Sigmoid colon (tissue), 7 donors: ENCODE measurements around the gene BAIAP3. TPM values are rescaled to one million over a fixed set of nuclear protein-coding genes. Genes with fewer than 3 reads are reported as not detected.

Experiments
- DNase-seq: peaks from one replicate; pipeline ENCODE4 v3.0.0-alpha.2; 2019
- H3K27ac ChIP-seq, 4 donors: fragments of 200-600 bp; sonication (generic); one replicate each; pipeline ENCODE4 v1.5.1; 2016 to 2019; ENCODE audit warnings: mild to moderate bottlenecking in 1 of 4
- H3K27me3 ChIP-seq, 3 donors: fragments of 200-600 bp; sonication (generic); one replicate each; pipeline ENCODE4 v1.5.1; 2019; ENCODE audit warnings: mild to moderate bottlenecking in 1 of 3
- H3K36me3 ChIP-seq, 4 donors: fragments of 200-600 bp; sonication (generic); one replicate each; pipeline ENCODE4 v1.5.1; 2016 to 2019
- H3K4me1 ChIP-seq, 4 donors: fragments of 200-600 bp; sonication (generic); one replicate each; pipeline ENCODE4 v1.5.1; 2017 to 2019
- H3K4me3 ChIP-seq, 4 donors: fragments of 200-600 bp; sonication (generic); one replicate each; pipeline ENCODE4 v1.5.1; 2017 to 2019; ENCODE audit warnings: mild to moderate bottlenecking in 2 of 4, moderate library complexity in 1 of 4
- H3K9me3 ChIP-seq, 4 donors: fragments of 200-600 bp in 3 of 4; sonication (generic) in 3 of 4; one replicate each; pipeline versions ENCODE4 v1.5.1 to v1.6.1; 2013 to 2019
- CTCF ChIP-seq, 4 experiments: fragments of 450-650 bp in 3 of 4; fragments of 200-600 bp in 1 of 4; IDR thresholded peaks; one replicate each; pipeline ENCODE4 v1.5.1; 2016 to 2019; ENCODE audit warnings: antibody characterized with exemption in 4 of 4, mild to moderate bottlenecking in 3 of 4, moderate library complexity in 2 of 4
- EP300 ChIP-seq, 4 donors: sonication (generic); formaldehyde crosslinking; IDR thresholded peaks; one replicate each; pipeline ENCODE4 v1.6.1; 2017; ENCODE audit warnings: antibody characterized with exemption in 4 of 4
- POLR2A ChIP-seq, 2 donors: fragments of 450-650 bp; IDR thresholded peaks; one replicate each; pipeline ENCODE4 v1.6.1; 2016; ENCODE audit warnings: antibody characterized with exemption in 2 of 2, mild to moderate bottlenecking in 2 of 2, moderate library complexity in 2 of 2
- POLR2AphosphoS5 ChIP-seq, 4 donors: sonication (generic); formaldehyde crosslinking; IDR thresholded peaks; one replicate each; pipeline ENCODE4 v1.6.1; 2017; ENCODE audit warnings: antibody characterized with exemption in 4 of 4
- WGBS, 2 donors: extraction: QIAGEN DNeasy Blood & Tissue Kit; methylation state at CpG; one replicate each; pipeline ENCODE4 v1.1.7; 2013; 5-methylcytosine and 5-hydroxymethylcytosine counted together
- intact Hi-C: fragments of 100-400 bp; cut with DNase I; formaldehyde crosslinking; loops from one replicate; pipeline ENCODE4 v1.15.1; 2023
- polyA plus RNA-seq, 3 donors: library from polyadenylated mRNA; stranded (reverse); fragments of 200-250 nt; gene quantifications; one replicate each; pipeline ENCODE4 v1.2.3, GENCODE V29; 2013
- total RNA-seq, 4 donors: library from RNA; depleted of rRNA; stranded (reverse); fragments of >200 nt; gene quantifications; one replicate each; pipeline ENCODE4 v1.1.0, GENCODE V29; 2016
- donor health status: healthy with polysubstance abuse.
- donor health status: Bipolar disorder and iron deficiency.
- donor health status: healthy.

Gene BAIAP3
- total and polyA plus RNA-seq, 7 donors, result 0.60 to 5.5 (median 1.7) TPM; not detected in 1

DNA sequence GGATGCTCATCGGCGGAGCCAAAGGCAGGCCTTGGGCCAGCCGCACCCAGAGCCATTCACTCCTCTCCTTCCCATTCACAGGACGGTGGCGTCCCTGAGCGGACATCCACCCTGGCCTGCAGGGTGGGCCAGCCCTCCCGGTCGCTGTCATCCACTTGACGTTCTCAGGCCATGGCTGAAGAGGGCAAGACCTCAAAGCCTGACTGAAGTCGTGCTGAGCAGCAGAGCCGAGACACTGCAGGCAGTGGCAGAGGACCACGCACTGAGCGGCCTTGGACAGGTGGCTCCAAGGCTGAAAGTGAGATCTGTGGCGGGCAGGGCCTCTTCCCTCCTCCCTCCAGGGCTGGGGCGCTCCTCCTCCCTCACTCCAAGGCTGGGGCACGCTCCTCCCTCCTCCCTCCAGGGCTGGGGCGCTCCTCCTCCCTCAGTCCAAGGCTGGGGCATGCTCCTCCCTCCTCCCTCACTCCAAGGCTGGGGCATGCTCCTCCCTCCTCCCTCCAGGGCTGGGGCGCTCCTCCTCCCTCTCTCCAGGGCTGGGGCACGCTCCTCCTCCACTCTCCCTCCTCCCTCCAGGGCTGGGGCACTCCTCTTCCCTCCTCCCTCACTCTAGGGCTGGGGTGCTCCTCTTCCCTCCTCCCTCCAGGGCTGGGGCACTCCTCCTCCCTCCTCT lies 42.4 kb downstream of the BAIAP3 start:
- Histone ChIP-seq H3K4me1 (peaks cover 0 to 24% (median 22%) of the 10 kb centered on the region in 4 donors), H3K27me3 (no peaks in the 10 kb centered on the region), H3K4me3 (no peak overlapping the region), H3K27ac (no peak overlapping the region), H3K9me3 (no peaks in the 10 kb centered on the region), H3K36me3 (peaks cover 3 to 28% (median 6%) of the 10 kb centered on the region in 4 donors)
- 94 to 95% methylated on average over 19 of the region's 19 CpGs for WGBS, 2 donors
- DNase-seq, result no peak
- intact Hi-C loops, result no loop called here
- TF ChIP-seq POLR2AphosphoS5 (IDR thresholded peaks at IDR 0.05) (no peak), CTCF (IDR thresholded peaks at IDR 0.05) (no peak), POLR2A (IDR thresholded peaks at IDR 0.05) (no peak), EP300 (IDR thresholded peaks at IDR 0.05) (no peak)

GRCh38 chr16:1377406-1378010 lies 44.1 kb downstream of the BAIAP3 start:
- H3K36me3 ChIP-seq, result peaks cover 0 to 36% (median 6%) of the 10 kb centered on the region in 4 donors
- intact Hi-C loops, result no loop called here
- 94 to 96% methylated on average over 10 of the region's 10 CpGs for WGBS, 2 donors
- no peak for TF ChIP-seq CTCF (IDR thresholded peaks at IDR 0.05)
- no peak for TF ChIP-seq POLR2AphosphoS5 (IDR thresholded peaks at IDR 0.05)
- H3K27ac ChIP-seq, result no peak overlapping the region
- peaks cover 0 to 24% (median 22%) of the 10 kb centered on the region in 4 donors for H3K4me1 ChIP-seq
- no peaks in the 10 kb centered on the region for H3K27me3 ChIP-seq
- no peak for DNase-seq
- no peaks in the 10 kb centered on the region for H3K9me3 ChIP-seq
- H3K4me3 ChIP-seq, result no peak overlapping the region

DNA sequence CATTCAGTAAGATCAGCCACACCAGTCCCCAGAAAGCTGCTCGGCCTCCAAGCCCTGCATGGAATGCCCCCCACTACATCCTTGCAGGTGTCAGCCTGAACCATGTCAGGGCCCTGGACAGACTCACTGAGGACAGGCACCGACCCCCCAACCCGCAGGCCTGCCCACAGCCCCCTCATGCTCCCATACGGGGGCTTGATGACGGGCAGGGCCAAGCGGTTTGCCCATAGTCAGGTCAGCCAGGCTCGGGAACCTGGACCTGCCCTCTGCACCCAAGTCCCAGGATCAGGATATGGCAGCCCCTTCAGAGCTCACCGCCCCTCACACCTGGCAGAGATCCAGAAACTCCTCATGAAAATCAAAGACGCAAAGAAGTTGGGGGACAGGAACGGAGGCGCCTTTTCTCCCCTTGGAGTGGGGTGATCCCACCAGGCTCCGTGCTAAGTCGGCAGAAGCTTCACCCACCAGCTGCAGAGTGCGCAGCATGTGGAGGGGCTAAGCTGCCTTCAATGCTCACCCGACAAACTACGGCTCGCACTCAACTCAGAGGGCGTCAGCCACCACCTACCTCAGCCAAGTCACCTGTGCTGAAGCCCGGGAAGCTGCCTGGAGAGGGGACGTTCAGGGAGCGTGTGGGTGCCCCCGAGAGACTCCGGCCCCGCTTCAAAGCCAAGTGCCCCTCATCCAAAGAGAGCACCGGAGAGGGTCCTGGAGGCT lies 44.8 kb downstream of the BAIAP3 start:
- DNase-seq, result no peak
- intact Hi-C loops, result no loop called here
- Histone ChIP-seq H3K4me3 (peak overlapping the region in 3 of 4 donors; percentile 50 to 62 (median 54)), H3K27ac (peak overlapping the region in 1 of 4 donors; percentile 80), H3K27me3 (no peaks in the 10 kb centered on the region), H3K36me3 (peaks cover 0 to 39% (median 7%) of the 10 kb centered on the region in 4 donors), H3K9me3 (no peaks in the 10 kb centered on the region), H3K4me1 (peaks cover 0 to 24% (median 22%) of the 10 kb centered on the region in 4 donors)
- 96% methylated on average over 25 of the region's 25 CpGs for WGBS, 2 donors
- no peak for TF ChIP-seq EP300 (IDR thresholded peaks at IDR 0.05)
- no peak for TF ChIP-seq CTCF (IDR thresholded peaks at IDR 0.05)
- TF ChIP-seq POLR2AphosphoS5 (IDR thresholded peaks at IDR 0.05), result no peak
- TF ChIP-seq POLR2A (IDR thresholded peaks at IDR 0.05), result no peak

DNA sequence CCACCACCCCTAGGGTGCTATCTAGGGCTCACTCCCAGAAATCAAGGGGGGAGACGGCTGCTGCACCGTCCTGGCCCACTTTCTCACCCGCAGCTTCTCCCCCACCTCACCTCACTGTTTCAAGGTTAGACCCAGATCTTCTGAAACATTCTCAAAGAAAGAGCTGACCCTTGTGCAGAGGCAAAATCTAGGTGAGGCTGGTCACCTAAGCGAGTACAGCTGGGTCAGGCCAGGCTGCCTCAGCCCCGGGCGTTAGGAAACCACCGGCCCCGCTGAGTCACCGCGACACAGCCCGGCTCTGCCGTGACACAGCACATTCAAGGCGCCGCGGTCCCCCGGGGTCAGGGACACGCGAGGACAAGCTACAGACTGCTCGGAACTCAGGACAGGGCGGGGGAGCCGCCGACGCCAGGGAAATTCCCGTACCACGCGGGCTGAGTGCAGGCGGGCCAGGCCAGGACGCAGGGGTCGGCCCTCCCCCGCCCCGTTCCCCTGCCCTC lies 45.4 kb downstream of the BAIAP3 start:
- Histone ChIP-seq H3K27ac (peak overlapping the region; percentile 69 to 80 (median 74)), H3K4me3 (peak overlapping the region; percentile 22 to 62 (median 52)), H3K27me3 (no peaks in the 10 kb centered on the region), H3K4me1 (peaks cover 0 to 24% (median 22%) of the 10 kb centered on the region in 4 donors), H3K36me3 (peaks cover 0 to 44% (median 11%) of the 10 kb centered on the region in 4 donors), H3K9me3 (no peaks in the 10 kb centered on the region)
- TF ChIP-seq POLR2AphosphoS5 (IDR thresholded peaks at IDR 0.05) (peak in 2 of 4 donors; percentile 13 to 78), POLR2A (IDR thresholded peaks at IDR 0.05) (no peak), EP300 (IDR thresholded peaks at IDR 0.05) (peak in 3 of 4 donors; percentile 7 to 73 (median 53))
- peak; percentile 86 for DNase-seq
- 8 to 10% methylated on average over 31 of the region's 31 CpGs for WGBS, 2 donors
- intact Hi-C loops, result no loop called here
